ENCODE data around the gene SIGLEC12.
"Not testable (repeated sequence)": the region's sequence is repeated elsewhere in the genome, so short reads cannot be mapped to it uniquely, and the experiment has no call there.

SIGLEC12 gene

DNA sequence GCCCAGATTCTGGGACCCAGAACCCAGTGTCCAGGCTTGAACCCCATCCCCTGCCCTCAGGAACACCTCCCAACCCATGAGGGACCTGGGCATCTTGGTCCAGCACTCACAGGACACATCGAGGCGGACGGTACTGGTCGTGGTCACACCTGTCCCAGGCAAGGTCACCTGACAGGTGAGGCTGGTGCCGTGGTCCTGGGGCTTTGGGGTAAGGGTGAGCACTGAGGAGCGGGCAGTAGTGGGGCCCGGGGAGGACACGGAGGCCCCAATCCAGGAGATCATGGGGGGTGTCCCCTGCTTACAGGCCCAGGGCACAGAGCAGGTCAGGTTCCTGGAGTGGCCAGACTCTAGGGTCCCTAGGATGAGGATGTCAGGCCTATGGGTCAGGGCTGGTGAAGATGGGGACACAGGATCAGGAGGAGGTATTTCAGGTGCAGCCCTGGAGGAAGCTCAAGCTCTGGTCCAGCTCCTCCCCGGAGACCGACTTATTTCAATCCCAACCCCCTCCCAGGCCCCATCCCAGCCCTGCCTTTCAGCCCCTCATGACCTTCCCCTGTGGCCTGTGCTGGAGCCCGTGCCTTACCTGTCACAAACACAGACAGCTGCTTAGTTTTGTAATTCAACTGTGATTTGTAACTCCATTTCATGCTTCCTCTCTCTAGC is 44.1 kb downstream of the SIGLEC12 start:
- no peak for DNase-seq

DNA sequence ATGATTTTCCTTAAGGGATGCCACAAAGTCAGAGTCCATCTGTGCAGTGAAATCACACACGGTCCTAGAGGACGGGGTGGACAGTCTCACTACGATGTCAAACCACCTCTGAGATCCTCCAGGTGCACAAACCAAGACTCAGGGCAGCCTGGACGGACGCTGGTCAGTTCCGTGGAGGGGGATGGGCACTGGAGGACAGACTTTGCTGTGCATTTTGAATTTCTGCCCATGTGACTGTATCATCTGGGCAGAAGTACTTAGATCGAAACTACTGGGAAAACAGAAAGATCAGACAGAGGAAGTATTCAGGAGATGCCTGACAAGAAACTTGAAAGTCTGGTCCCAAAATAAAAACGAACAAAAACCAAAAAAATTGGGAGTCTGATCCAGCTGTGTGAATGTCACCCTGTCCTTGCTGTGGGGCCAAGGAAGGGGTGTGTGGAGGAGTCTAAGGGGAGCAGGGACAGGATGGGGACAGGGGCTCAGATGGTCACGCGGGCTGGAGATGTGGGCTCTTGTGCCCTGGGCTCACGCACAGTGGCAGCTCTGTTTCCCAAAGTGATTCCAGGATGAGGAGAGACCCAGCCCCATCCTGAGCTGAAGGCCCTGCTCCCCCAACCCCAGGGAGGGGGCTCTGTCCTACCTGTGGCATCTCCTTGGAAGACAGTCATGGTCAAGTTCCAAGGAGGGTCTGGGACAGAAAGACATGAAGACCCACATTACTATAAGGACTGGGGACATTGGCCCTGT is 44.9 kb downstream of the SIGLEC12 start:
- DNase-seq: no peak

DNA sequence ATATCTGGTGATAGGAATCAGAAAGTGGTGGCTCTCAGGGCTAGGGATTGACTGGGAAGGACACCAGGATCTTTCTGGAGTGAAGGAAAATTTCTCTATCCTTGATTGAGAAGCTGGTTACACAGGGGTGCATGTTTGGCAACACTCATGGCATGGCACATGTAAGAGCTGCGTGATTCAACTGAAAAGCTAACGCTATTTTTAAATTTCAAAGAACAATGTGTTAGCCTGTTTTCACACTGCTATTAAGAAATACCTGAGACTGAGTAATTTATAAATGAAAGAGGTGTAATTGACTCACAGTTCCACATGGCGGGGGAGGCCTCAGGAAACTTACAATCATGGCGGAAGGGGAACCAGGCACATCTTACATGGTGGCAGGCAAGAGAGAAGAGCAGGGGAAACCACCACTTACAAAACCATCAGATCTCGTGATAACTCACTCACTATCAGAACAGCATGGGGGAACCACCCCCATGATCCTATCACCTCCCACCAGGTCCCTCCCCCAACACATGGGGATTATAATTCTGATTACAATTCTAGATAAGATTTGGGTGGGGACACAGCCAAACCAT is 50.8 kb downstream of the SIGLEC12 start:
- no peak for DNase-seq

DNA sequence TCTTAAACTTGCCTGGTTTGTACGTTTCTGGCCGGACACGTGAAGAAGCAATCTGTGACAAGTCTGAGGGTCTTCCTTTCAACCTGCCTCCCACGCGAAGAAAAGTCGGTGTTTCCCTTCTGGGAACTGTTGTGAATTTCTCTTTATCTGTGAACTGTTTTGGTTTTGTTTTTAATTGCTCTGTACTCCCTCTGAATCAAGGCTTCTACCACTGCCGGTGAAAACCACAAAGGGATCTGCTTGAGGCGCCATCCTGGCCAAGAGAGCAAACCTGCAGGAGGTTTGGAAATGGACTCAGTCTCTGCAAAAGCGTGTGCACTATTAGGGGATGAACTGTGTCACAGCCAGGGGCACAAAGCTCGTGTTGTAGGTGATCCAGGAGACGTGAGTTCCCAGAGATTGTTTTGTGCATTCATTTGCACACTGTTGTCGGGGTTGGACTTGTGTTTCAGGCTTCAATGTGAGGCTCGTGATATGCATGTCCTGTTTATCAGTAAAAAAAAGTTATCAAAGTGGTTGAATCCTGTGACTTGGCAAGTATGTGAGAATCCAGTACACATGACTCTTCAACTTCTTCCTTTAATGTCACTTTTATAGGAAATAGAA is 53.1 kb downstream of the SIGLEC12 start:
- no peak for DNase-seq

DNA sequence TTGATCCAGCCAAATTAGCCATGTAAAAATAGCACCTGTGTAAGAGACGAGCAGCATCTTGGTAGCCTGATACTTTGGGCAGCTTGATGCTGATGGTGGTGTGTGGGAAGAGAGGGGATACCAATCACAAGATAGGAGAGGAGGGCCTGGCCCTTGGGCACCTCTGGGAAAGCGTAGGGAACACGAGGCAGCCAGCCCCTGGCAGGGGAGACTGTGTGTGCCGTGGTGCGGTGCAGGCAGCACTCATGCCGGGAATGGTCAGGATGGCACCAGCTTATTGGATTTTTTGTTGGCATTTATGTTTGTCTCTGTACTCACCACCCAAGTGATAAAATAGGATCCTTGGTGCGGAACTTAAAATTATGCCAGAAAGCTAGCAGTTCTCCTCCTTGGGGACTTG is 53.6 kb downstream of the SIGLEC12 start:
- DNase-seq: no peak

DNA sequence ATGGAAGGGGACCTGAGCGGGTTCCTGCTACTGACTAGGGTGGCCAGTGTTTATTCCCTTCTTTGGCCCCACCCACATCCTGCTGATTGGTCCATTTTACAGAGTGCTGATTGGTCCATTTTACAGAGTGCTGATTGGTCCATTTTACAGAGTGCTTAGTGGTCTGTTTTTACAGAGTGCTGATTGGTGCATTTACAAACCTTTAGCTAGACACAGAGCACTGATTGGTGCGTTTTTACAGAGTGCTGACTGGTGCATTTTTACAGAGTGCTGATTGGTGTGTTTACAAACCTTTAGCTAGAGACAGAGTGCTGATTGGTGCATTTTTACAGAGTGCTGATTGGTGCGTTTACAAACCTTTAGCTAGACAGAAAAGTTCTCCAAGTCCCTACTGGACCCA is 54.1 kb downstream of the SIGLEC12 start:
- not testable (repeated sequence) for DNase-seq

DNA sequence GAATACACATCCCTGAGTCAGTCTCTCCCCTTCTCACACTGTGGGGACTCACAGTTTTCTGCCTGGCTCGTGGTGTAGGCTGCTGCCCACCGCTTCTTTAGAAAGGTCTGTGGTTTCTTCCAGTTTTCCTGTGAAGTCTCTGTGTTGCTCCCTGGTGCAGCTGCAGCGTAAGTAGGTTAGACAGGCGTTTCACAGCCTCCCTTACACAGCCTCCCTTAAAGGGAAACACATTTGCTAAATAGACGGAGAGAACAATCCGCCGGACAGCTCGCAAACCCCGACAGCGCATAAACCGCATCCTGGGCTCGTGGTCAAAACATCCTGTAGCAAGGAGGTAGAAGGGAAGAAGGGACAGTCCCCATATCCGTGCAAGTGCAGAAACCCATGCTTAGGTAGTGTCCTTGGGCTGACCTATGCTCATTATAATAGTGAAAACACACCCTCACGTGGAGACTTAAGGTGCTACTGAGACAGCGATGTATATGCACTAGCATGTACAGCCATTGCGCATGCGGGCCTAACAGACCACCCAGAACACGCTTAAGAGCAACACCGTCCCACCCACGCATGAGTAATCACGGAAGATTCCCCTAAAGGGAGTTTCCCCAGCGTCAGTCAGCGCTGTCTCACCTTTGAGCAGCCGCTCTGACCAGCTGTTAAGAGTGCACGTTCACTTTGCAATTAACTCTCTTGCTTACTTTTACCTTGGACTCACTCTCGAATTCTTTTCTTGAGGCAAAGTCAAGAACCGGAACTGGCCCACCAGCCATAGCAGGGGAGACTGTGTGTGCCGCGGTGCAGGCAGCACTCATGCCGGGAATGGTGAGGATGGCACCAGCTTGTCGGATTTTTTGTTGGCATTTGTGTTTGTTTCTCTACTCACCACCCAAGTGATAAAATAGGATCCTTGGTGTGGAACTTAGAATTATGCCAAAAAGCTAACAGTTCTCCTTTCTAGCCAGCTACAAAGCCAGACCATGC is 59.9 kb downstream of the SIGLEC12 start:
- no peak for DNase-seq

All from NCI-H526 (cell line).